CD14-positive monocyte (primary cell): ENCODE results near the gene ZNFX1. TPM values are rescaled to one million over a fixed set of nuclear protein-coding genes. Genes with fewer than 3 reads are reported as not detected.

Experiments used
- DNase-seq, 3 donors: peaks; one replicate each; pipeline ENCODE4 v3.0.0-alpha.2; 2011 to 2022
- H2AFZ ChIP-seq: 2 replicates; pipeline ENCODE4 v1.6.0; 2012; ENCODE audit warnings: mild to moderate bottlenecking, low read depth, low read length, inconsistent platforms; ENCODE audit not compliant: insufficient read depth, poor library complexity, severe bottlenecking
- H3K27ac ChIP-seq, 2 donors: 1 replicate in 1 of 2; 2 replicates in 1 of 2; pipeline ENCODE4 v1.5.1; 2012 to 2013; ENCODE audit warnings: low read length in 2 of 2, control low read depth in 1 of 2, inconsistent platforms in 1 of 2, low read depth in 1 of 2, mild to moderate bottlenecking in 1 of 2
- H3K27me3 ChIP-seq, 2 donors: one replicate each; pipeline versions ENCODE4 v1.6.0 to v1.6.1; 2011 to 2013; ENCODE audit warnings: low read length in 2 of 2; ENCODE audit not compliant: control insufficient read depth in 2 of 2, insufficient read depth in 2 of 2
- H3K36me3 ChIP-seq, 2 donors: replicated peaks in 1 of 2; 1 replicate in 1 of 2; 2 replicates in 1 of 2; pipeline versions ENCODE4 v1.5.1 to v1.6.1; 2012 to 2013; ENCODE audit warnings: low read length in 2 of 2, control low read depth in 1 of 2, inconsistent platforms in 1 of 2, mild to moderate bottlenecking in 1 of 2; ENCODE audit not compliant: insufficient read depth in 2 of 2, control insufficient read depth in 1 of 2
- H3K4me1 ChIP-seq, 2 donors: 1 replicate in 1 of 2; 2 replicates in 1 of 2; pipeline versions ENCODE4 v1.5.1 to v1.6.1; 2012 to 2013; ENCODE audit warnings: low read length in 2 of 2, control low read depth in 1 of 2, inconsistent platforms in 1 of 2, mild to moderate bottlenecking in 1 of 2, moderate library complexity in 1 of 2; ENCODE audit not compliant: insufficient read depth in 2 of 2, control insufficient read depth in 1 of 2
- H3K4me2 ChIP-seq: replicated peaks from 2 replicates; pipeline ENCODE3; 2012; ENCODE audit warnings: low read length, moderate library complexity, mild to moderate bottlenecking; ENCODE audit not compliant: poor library complexity, severe bottlenecking; ENCODE audit errors: extremely low read depth
- H3K4me3 ChIP-seq, 3 experiments: fragments of 200-600 bp in 1 of 3; sonication (generic) in 1 of 3; replicated peaks in 1 of 3; 1 replicate in 2 of 3; 2 replicates in 1 of 3; pipeline ENCODE4 v1.5.1; 2011 to 2013; ENCODE audit warnings: low read length in 3 of 3, mild to moderate bottlenecking in 3 of 3, control low read depth in 2 of 3, low read depth in 2 of 3, inconsistent platforms in 1 of 3, moderate library complexity in 1 of 3
- H3K79me2 ChIP-seq: 2 replicates; pipeline ENCODE4 v1.6.0; 2012; ENCODE audit warnings: mild to moderate bottlenecking, control low read depth, inconsistent platforms, low read length, moderate library complexity; ENCODE audit not compliant: insufficient read depth
- H3K9ac ChIP-seq: 2 replicates; pipeline ENCODE4 v1.6.0; 2017; ENCODE audit warnings: low read length, mild to moderate bottlenecking; ENCODE audit not compliant: insufficient read depth, poor library complexity, severe bottlenecking
- H3K9me3 ChIP-seq, 2 donors: replicated peaks in 1 of 2; 1 replicate in 1 of 2; 2 replicates in 1 of 2; pipeline versions ENCODE4 v1.5.1 to v1.6.1; 2012 to 2013; ENCODE audit warnings: low read length in 2 of 2, control low read depth in 1 of 2; ENCODE audit not compliant: control insufficient read depth in 1 of 2, insufficient read depth in 1 of 2
- H4K20me1 ChIP-seq: 2 replicates; pipeline ENCODE4 v1.6.0; 2012; ENCODE audit warnings: mild to moderate bottlenecking, low read length, control low read depth, moderate library complexity; ENCODE audit not compliant: insufficient read depth
- H3K27ac Mint-ChIP-seq, 7 donors: one replicate each; pipeline ENCODE4 v1.8.0; 2020; ENCODE audit warnings: mild to moderate bottlenecking in 7 of 7, mixed read lengths in 7 of 7, moderate library complexity in 6 of 7, inconsistent platforms in 2 of 7
- H3K27me3 Mint-ChIP-seq, 3 donors: one replicate each; pipeline ENCODE4 v1.8.0; 2021 to 2022; ENCODE audit warnings: low read depth in 3 of 3, mild to moderate bottlenecking in 3 of 3, mixed read lengths in 3 of 3, moderate library complexity in 3 of 3, inconsistent platforms in 1 of 3
- H3K36me3 Mint-ChIP-seq, 2 donors: one replicate each; pipeline ENCODE4 v1.8.0; 2020; ENCODE audit warnings: mixed read lengths in 2 of 2, inconsistent platforms in 1 of 2, mild to moderate bottlenecking in 1 of 2
- H3K4me1 Mint-ChIP-seq: one replicate; pipeline ENCODE4 v1.8.0; 2020; ENCODE audit warnings: mild to moderate bottlenecking, mixed read lengths
- H3K4me3 Mint-ChIP-seq, 2 donors: one replicate each; pipeline ENCODE4 v1.8.0; 2020; ENCODE audit warnings: mild to moderate bottlenecking in 2 of 2, mixed read lengths in 2 of 2, moderate library complexity in 1 of 2
- H3K9me3 Mint-ChIP-seq, 7 donors: one replicate each; pipeline ENCODE4 v1.8.0; 2020 to 2022; ENCODE audit warnings: mixed read lengths in 7 of 7, mild to moderate bottlenecking in 6 of 7, moderate library complexity in 6 of 7, inconsistent platforms in 2 of 7
- CTCF ChIP-seq: fragments of 200-600 bp; IDR thresholded peaks from one replicate; pipeline ENCODE4 v1.8.0; 2022; ENCODE audit warnings: antibody characterized with exemption, mild to moderate bottlenecking
- WGBS: methylation state at CpG from one replicate; pipeline ENCODE4 v1.1.5; 2013; ENCODE audit warnings: missing lambda C conversion rate; ENCODE audit not compliant: insufficient coverage; 5-methylcytosine and 5-hydroxymethylcytosine counted together
- intact Hi-C, 2 donors: fragments of 100-400 bp; cut with micrococcal nuclease; formaldehyde crosslinking; loops; one replicate each; pipeline versions ENCODE4 v1.15.0 to v1.15.1; 2023
- polyA plus RNA-seq, 3 donors: library from polyadenylated mRNA; depleted of rRNA in 1 of 3; unstranded in 2 of 3; stranded (reverse) in 1 of 3; fragments of 300-500 nt in 2 of 3; fragments of >200 nt in 1 of 3; fragmentation: Illumina TruSeq in 2 of 3; gene quantifications; 1 replicate in 2 of 3; 2 replicates in 1 of 3; pipeline ENCODE4 v1.2.3, GENCODE V29; 2012 to 2021

ZNFX1 gene
- polyA plus RNA-seq, 3 donors: 11.4 to 23.2 (median 13.3) TPM

- peak overlapping the region in 1 of 2 donors; percentile 44 for H3K27ac ChIP-seq
- H3K27me3 Mint-ChIP-seq: peaks cover 0 to 3% (median 0%) of the 10 kb centered on the region in 3 donors
- no peak for TF ChIP-seq CTCF
- peak overlapping the region in 4 of 7 donors; percentile 38 to 89 (median 48) for H3K27ac Mint-ChIP-seq
- intact Hi-C loops: no loop called here
- no peak overlapping the region for H3K4me3 Mint-ChIP-seq
- no peak overlapping the region for H3K9ac ChIP-seq
- DNase-seq: no peak
- H3K27me3 ChIP-seq: no peaks in the 10 kb centered on the region
- peaks cover 100% of the 10 kb centered on the region for H4K20me1 ChIP-seq
- H3K9me3 ChIP-seq: peaks cover 46 to 68% of the 10 kb centered on the region in 2 donors
- H3K36me3 Mint-ChIP-seq: peaks cover 94 to 100% of the 10 kb centered on the region in 2 donors
- peaks cover 57 to 70% (median 65%) of the 10 kb centered on the region in 7 donors for H3K9me3 Mint-ChIP-seq
- peaks cover 15% of the 10 kb centered on the region for H3K4me1 Mint-ChIP-seq
- no peak overlapping the region for H2AFZ ChIP-seq
- H3K4me2 ChIP-seq: no peak overlapping the region
- H3K4me1 ChIP-seq: peaks cover 2 to 23% of the 10 kb centered on the region in 2 donors
- 100% methylated on average over 2 of the region's 4 CpGs for WGBS
- peak overlapping the region in 1 of 3 experiments; percentile 27 for H3K4me3 ChIP-seq
- peaks cover 86% of the 10 kb centered on the region for H3K79me2 ChIP-seq
- H3K36me3 ChIP-seq: peaks cover 97 to 100% of the 10 kb centered on the region in 2 donors
These were observed 8.1 kb upstream of the ZNFX1 start for GRCh38 chr20:49285813-49286494.

- Histone ChIP-seq H3K9me3 (peaks cover 53 to 75% of the 10 kb centered on the region in 2 donors), H4K20me1 (peaks cover 100% of the 10 kb centered on the region), H3K36me3 (peaks cover 97 to 100% of the 10 kb centered on the region in 2 donors), H3K4me1 (peaks cover 9 to 26% of the 10 kb centered on the region in 2 donors), H3K4me2 (no peak overlapping the region), H3K27me3 (no peaks in the 10 kb centered on the region), H3K27ac (peak overlapping the region in 1 of 2 donors; percentile 44), H3K9ac (no peak overlapping the region), H2AFZ (no peak overlapping the region), H3K4me3 (peak overlapping the region in 1 of 3 experiments; percentile 27), H3K79me2 (peaks cover 93% of the 10 kb centered on the region)
- DNase-seq: no peak
- Mint-ChIP-seq H3K9me3 (peaks cover 64 to 77% (median 72%) of the 10 kb centered on the region in 7 donors), H3K4me1 (peaks cover 15% of the 10 kb centered on the region), H3K27me3 (peaks cover 0 to 3% (median 0%) of the 10 kb centered on the region in 3 donors), H3K27ac (peak overlapping the region in 1 of 7 donors; percentile 19), H3K36me3 (peaks cover 95 to 100% of the 10 kb centered on the region in 2 donors), H3K4me3 (no peak overlapping the region)
- no peak for TF ChIP-seq CTCF
- no CpG with 5 or more reads among the region's 1 CpG for WGBS
- intact Hi-C loops: no loop called here
These were observed 7.4 kb upstream of the ZNFX1 start for GRCh38 chr20:49285233-49285668.
